Measurements from ENCODE around the gene HDGFL3.

DNA sequence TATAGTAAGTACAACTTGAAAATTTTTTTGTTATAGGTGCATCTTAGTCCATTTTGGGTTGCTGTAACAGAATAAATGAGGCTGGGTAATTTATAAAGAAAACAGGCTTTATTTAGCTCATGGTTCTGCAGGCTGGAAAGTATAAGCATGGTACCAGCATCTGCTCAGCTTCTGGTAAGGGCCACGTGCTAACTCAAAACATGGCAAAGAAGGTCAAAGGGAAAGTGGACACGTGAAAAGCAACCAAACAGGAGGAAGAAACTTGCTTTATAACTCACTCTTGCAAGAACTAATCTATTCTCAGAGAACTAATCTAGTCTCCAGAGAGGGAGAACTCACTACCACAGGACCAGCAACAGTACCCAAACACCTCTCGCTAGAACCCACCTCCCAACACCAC is 9.1 kb downstream of the HDGFL3 start:
- TF ChIP-seq EZH2 (IDR thresholded peaks at IDR 0.05) (no peak), FOXP2 (optimal IDR thresholded peaks at IDR 0.05; ENCODE audit: control extremely low read depth, extremely low read length, insufficient read depth) (no peak)
